ENCODE results near the gene ZNF579. TPM values are rescaled to one million over a fixed set of nuclear protein-coding genes. Genes with fewer than 3 reads are reported as not detected.
A peak's percentile ranks its signal among the peaks of the same experiment; 100 is the strongest.

Gene ZNF579
- total RNA-seq, 1 experiment from 2014 or later, result 5.4 TPM

DNA sequence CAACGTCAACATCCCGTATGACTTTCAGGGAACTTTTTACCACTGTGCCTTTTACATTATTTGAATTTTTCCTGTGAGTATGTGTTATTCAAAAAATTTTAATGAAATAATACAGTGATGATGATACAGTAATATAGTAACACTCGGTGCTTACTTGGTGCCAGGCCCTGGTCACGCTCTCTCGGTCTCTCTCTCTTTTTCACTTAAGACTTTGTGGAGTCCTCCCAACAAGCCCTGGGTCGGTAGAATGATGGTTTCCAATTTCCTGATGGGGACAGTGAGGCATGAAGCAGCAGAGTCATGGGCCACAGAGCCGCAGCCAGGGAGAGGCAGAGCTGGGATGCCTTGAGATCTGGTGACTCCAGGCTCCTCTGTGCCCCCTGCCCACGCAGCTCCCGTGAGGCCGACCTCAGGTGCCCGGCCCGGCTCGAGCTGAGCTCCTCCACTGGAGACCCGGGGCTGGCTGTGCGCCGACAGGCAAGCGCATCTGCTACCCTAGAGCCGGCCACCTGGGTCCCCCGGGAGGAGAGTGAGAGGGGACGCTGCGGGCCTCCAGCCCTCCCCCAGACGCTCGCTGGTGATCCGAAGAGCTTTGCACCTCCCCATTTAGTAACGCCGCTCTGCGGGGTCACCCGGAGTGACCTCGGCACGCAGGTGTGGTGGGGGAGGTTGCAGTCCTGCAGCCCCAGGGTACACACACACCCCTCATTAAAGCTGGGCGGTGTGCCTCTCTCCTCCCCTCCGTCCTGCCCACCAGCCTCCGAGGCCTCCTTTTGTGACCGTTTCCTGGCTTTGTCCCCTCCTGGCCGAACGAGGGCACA, 30.9 kb downstream of the ZNF579 start:
- peaks cover 46% of the 10 kb centered on the region for H3K4me1 ChIP-seq
- H3K27ac ChIP-seq, result peak overlapping the region; percentile 21; the same call in 1 of the 2 replicates
- peak overlapping the region; percentile 50 for H3K4me3 ChIP-seq
- peak; percentile 57 to 67 for DNase-seq
- peaks cover 12% of the 10 kb centered on the region for H3K27me3 ChIP-seq
- no peaks in the 10 kb centered on the region for H3K36me3 ChIP-seq
- H3K9me3 ChIP-seq (replicated peaks), result no peaks in the 10 kb centered on the region

DNA sequence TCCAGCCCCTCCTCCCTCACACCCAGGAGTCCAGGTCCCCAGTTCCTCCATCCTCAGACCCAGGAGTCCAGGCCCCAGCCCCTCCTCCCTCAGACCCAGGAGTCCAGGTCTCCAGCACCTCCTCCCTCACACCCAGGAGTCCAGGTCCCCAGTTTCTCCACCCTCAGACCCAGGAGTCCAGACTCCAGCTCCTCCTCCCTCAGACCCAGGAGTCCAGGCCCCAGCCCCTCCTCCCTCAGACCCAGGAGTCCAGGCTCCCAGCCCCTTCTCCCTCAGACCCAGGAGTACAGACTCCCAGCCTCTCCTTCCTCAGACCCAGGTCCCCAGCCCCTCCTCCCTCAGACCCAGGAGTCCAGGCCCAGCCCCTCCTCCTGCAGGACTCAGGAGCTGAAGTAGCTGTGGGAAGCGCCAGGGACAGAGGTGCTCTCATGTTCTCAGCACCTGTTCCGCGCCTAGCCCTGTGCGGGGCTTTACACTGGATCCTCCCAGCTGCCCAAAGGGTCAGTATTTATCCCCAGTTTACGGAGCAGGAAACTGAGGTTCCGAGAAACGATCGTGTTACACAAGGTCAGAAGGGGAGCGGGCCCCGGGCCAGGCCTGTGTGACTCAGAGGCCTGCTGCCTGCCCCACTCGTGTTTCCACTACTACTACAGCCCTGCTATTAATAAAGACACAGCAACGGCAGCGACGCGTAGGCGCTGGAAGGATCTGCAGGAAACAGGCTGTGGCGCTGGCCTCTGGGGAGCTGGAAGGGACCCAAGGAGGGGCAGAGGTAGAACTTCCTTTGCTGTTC, 33.6 kb downstream of the ZNF579 start:
- no peak overlapping the region for H3K4me3 ChIP-seq
- H3K9me3 ChIP-seq (replicated peaks), result no peaks in the 10 kb centered on the region
- H3K27ac ChIP-seq, result no peak overlapping the region
- no peaks in the 10 kb centered on the region for H3K36me3 ChIP-seq
- peaks cover 37% of the 10 kb centered on the region for H3K4me1 ChIP-seq
- H3K27me3 ChIP-seq, result no peaks in the 10 kb centered on the region
- DNase-seq, result peak; percentile 66 to 73

DNA sequence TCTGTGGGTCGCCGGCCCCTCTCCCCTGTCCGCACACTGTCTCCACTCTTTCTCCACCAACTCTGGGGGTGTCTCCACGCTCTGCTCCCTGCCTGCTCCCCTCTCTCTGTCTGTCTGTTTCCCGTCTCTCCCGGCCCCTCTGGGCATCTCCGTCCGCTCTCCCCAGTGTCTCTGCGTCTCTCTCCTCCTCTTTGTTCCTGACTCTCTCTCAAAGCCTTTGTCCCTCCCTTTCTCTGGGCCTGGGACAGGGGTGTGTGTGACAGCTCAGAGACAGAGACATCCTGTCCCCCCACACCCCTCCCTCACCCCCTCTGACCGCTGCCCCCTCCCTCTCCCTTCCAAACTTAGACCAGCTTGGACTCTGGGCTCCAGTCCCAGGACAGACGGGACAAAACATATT, 34.6 kb downstream of the ZNF579 start:
- no peak overlapping the region for H3K4me3 ChIP-seq
- H3K27ac ChIP-seq, result no peak overlapping the region
- no peaks in the 10 kb centered on the region for H3K9me3 ChIP-seq (replicated peaks)
- DNase-seq, result no peak
- H3K4me1 ChIP-seq, result peaks cover 37% of the 10 kb centered on the region
- no peaks in the 10 kb centered on the region for H3K36me3 ChIP-seq
- H3K27me3 ChIP-seq, result no peaks in the 10 kb centered on the region

DNA sequence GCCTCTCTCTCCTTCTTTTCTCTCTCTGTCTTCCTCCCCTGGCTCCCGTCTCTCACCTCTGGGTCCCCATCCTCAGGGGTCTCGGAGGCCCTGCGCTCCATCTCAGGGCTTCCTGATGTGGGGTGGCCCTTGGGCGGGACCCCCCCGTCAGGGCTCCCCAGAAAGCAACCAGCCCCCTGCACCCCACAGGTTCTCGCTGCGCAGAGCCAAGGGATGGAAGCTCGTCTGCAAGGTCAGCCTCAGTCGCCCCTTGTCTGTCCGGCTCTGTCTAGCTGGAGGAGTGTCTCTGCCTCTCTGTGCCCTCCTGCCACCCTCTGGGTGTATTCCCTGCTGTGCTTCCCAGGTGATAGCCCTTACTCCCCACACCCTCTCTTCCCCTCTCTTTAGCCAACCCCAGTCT, 35.2 kb downstream of the ZNF579 start, which contains the start of gene SBK3:
SBK3 (minus strand) TSS at position 101 of the 400 bp plus-strand sequence; CDS start at position 101, 0 bp downstream.
- H3K27ac ChIP-seq, result no peak within 1 kb of the TSS
- peaks cover 43% of the 10 kb centered on the region for H3K4me1 ChIP-seq
- no peaks in the 10 kb centered on the region for H3K36me3 ChIP-seq
- no peak within 1 kb of the TSS for H3K4me3 ChIP-seq
- DNase-seq, result no peak
- H3K9me3 ChIP-seq (replicated peaks), result no peaks in the 10 kb centered on the region
- H3K27me3 ChIP-seq, result no peaks in the 10 kb centered on the region

DNA sequence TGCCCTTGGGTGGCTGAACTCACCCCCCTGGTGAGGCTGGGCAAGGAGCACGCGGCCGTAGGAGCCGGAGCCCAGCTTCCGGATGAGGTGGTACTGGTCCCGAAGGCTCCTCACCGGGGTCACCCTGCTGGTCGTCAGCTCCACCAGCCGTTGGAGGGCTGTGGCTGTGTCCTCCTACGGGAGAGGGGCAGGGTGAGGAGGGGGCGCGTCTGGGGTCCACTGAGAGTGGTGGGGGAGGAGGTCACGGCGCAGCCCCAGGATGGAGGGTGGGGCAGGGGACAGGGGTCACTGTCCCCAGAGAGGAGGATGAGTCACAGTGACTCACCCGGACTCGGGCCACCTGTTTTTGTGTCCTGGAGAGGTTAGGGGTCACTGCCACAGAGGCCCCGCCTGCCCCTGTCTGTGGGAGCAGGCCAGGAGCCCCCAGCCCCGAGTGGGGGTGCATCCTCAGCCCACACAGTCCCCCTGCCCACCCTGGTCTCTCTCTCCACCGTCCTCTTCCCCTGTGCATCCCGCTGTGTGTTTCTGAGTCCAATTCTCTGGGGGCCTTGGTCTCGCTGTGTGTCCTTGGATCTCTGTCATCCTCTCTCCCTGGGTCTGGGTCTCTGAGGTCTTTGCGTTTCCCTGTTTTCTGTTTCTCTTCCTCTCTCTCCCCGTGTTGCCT, 35.7 kb downstream of the ZNF579 start:
- H3K27me3 ChIP-seq, result no peaks in the 10 kb centered on the region
- H3K4me1 ChIP-seq, result peaks cover 43% of the 10 kb centered on the region
- no peaks in the 10 kb centered on the region for H3K36me3 ChIP-seq
- no peak for DNase-seq
- H3K9me3 ChIP-seq (replicated peaks), result no peaks in the 10 kb centered on the region
- H3K4me3 ChIP-seq, result no peak overlapping the region
- no peak overlapping the region for H3K27ac ChIP-seq

DNA sequence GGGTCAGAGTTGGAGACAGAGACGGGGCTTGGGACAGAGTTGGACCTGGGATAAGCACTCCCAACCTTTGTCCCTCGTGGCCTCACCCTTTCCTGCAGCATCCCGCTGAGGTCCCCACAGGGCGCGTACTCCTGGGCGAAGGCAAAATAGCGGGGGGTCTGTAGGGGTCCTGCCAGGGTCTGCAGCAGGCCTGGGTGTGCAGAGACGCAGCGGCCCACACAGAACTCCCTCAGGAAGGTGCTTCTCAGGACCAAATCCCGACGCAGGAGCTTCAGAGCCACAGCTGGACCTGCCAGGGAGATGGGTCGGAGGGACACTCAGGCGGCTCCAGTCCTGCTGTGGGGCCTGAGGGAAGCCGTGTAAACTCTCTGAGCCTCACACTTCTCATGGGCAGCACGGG, 36.6 kb downstream of the ZNF579 start:
- no peak for DNase-seq
- H3K27me3 ChIP-seq, result no peaks in the 10 kb centered on the region
- no peak overlapping the region for H3K27ac ChIP-seq
- H3K4me3 ChIP-seq, result no peak overlapping the region
- H3K9me3 ChIP-seq (replicated peaks), result no peaks in the 10 kb centered on the region
- H3K36me3 ChIP-seq, result no peaks in the 10 kb centered on the region
- H3K4me1 ChIP-seq, result peaks cover 39% of the 10 kb centered on the region

DNA sequence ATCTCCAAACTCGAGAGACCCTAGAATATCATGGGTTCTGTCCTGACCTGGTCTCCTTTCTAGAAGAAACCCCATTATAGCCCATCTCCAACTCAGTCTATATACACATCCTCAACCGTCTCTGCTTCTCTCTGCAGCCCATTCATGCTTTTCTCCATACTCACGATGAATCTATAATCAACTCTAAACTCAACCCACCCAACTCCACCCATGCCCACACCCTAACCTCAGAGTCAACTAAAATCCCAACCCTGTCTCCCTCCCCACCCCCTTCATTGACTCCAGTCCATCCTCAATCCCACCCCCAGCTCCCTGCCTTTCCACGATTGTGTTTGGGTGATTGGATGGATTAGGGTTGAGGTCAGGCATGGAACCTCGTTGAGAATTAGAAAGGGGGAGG, 37.1 kb downstream of the ZNF579 start:
- Histone ChIP-seq H3K36me3 (no peaks in the 10 kb centered on the region), H3K27ac (no peak overlapping the region), H3K4me3 (no peak overlapping the region), H3K9me3 (replicated peaks) (no peaks in the 10 kb centered on the region), H3K4me1 (peaks cover 42% of the 10 kb centered on the region), H3K27me3 (no peaks in the 10 kb centered on the region)
- no peak for DNase-seq

DNA sequence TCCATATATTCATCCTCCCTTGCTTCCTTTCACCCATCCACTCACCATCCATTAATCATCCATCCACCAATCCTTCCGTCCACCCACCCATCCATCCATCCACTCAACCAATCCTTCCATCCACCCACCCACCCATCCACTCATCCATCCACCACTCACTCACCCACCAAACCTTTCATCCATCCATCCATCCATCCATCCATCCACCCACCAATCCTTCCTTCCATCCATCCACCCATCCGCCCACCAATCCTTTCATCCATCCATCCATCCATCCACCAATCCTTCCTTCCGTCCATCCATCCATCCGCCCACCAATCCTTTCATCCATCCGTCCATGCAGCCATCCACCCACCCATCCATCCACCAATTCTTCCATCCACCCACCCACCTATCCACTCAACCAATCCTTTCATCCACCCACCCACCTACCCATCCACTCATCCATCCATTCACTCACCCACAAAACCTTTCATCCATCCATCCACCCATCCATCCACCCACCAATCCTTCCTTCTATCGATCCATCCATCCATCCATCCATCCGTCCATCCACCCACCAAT, 38.3 kb downstream of the ZNF579 start:
- no peak for DNase-seq
- H3K27me3 ChIP-seq, result no peaks in the 10 kb centered on the region
- H3K27ac ChIP-seq, result no peak overlapping the region
- H3K9me3 ChIP-seq (replicated peaks), result no peaks in the 10 kb centered on the region
- no peak overlapping the region for H3K4me3 ChIP-seq
- H3K4me1 ChIP-seq, result peaks cover 40% of the 10 kb centered on the region
- H3K36me3 ChIP-seq, result no peaks in the 10 kb centered on the region

DNA sequence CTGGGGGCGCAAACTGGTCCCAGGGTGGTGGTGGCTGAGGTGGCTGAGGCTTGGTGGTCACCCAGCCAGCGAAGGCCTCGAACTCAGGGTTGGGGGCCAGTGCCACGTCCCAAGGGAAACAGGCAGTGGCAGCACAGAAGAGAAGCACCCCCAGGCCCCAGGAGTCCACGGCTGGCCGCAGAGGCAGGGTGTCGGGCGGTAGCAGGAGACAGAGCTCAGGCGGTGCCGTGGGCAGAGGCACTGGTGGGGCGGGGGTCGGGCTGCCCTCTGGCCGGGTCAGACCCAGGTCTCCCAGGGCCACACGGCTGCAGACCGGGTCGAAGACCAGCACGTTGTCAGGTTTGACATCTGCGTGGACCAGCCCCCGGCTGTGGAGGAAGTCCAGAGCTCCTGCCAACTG, 39.6 kb downstream of the ZNF579 start:
- peaks cover 43% of the 10 kb centered on the region for H3K4me1 ChIP-seq
- H3K36me3 ChIP-seq, result no peaks in the 10 kb centered on the region
- H3K9me3 ChIP-seq (replicated peaks), result no peaks in the 10 kb centered on the region
- no peak for DNase-seq
- peak overlapping the region; percentile 17; the same call in 1 of the 2 replicates for H3K27ac ChIP-seq
- no peak overlapping the region for H3K4me3 ChIP-seq
- no peaks in the 10 kb centered on the region for H3K27me3 ChIP-seq

DNA sequence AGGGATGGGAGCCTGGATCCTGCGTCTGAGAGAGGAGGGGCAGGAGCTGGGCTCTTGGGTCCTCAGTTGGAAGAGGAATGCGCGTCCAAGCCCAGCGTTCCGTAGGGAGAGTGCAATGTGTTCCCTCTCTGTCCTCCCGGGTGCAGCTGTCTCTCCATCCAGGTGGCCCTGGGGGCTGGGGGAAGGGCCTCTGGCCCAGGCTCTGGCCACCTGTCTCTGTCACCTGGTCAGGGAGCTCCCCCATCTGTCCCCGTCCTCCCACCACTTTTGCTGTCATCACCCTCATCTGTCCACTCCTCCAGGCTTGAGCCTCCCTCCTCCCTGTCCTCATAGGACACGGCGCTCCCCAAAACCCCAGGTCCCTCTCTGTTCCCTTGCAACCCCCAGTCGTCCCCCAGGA, 40.0 kb downstream of the ZNF579 start:
- H3K27ac ChIP-seq, result peak overlapping the region; percentile 19; the same call in 1 of the 2 replicates
- no peaks in the 10 kb centered on the region for H3K36me3 ChIP-seq
- H3K9me3 ChIP-seq (replicated peaks), result no peaks in the 10 kb centered on the region
- H3K4me1 ChIP-seq, result peaks cover 43% of the 10 kb centered on the region
- H3K4me3 ChIP-seq, result no peak overlapping the region
- DNase-seq, result peak; percentile 65 to 74
- no peaks in the 10 kb centered on the region for H3K27me3 ChIP-seq

DNA sequence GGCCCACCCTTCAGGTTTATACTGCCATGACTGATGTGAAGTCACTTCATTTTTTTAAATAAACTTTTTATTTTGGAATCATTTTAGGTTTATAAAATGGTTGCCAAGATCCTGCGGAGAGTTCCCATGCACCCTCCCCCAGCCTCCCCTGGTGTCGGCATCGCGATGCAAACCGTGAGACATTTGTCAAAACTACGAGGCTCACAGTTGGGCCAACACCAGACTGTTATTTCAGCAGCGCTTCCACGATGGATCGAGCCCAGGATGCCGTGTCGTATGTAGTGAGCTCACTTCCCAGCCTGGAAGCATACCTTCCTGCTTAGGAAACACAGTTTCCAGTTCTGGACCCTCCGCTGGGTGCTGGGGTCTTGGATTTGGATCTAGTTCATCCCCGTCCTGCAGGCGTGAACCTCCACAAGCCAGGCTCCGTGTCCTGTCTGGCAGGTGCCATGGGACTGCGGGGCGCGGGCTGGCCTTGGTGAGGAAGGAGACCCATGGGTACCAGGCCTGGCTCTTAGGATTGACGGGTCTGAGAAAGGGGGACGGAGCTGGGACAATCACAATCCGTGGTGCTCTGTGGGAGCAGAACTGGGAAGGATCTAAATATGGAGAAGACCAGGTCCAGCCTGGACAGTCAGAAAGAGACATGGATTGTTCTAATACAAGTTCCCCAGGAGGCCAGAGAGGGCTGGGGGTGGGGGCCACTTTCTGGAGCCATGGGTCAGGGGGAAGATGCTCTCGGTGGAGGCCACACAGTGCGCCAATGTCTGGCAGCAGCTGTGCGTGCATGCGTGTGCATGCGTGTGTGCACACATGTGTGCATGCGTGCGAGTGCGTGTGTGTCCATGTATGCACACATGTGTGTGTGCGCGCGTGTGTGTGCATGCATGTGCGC, 41.3 kb downstream of the ZNF579 start:
- Histone ChIP-seq H3K27me3 (no peaks in the 10 kb centered on the region), H3K4me3 (no peak overlapping the region), H3K36me3 (no peaks in the 10 kb centered on the region), H3K27ac (no peak overlapping the region; the same call in 1 of the 2 replicates), H3K4me1 (peaks cover 36% of the 10 kb centered on the region), H3K9me3 (replicated peaks) (no peaks in the 10 kb centered on the region)
- DNase-seq, result no peak

DNA sequence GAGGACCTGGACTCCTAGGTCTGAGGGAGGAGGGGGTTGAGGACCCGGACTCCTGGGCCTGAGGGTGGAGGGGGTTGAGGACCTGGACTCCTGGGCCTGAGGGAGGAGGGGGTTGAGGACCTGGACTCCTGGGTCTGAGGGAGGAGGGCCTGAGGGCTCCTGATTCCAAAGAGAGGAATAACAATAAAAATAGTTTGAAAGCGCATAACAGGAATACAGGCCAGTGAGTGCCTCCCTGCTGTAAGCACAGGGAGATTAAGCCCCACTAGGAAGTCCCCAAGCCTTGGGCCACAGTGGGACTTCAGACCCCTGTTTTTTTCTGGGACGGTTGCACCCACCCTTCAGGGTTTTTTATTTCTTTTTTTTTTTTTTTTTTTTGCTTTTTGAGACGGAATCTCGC, 42.5 kb downstream of the ZNF579 start:
- Histone ChIP-seq H3K9me3 (replicated peaks) (no peaks in the 10 kb centered on the region), H3K4me1 (peaks cover 36% of the 10 kb centered on the region), H3K36me3 (no peaks in the 10 kb centered on the region), H3K4me3 (no peak overlapping the region), H3K27me3 (no peaks in the 10 kb centered on the region), H3K27ac (peak overlapping the region; percentile 79)
- DNase-seq, result no peak

DNA sequence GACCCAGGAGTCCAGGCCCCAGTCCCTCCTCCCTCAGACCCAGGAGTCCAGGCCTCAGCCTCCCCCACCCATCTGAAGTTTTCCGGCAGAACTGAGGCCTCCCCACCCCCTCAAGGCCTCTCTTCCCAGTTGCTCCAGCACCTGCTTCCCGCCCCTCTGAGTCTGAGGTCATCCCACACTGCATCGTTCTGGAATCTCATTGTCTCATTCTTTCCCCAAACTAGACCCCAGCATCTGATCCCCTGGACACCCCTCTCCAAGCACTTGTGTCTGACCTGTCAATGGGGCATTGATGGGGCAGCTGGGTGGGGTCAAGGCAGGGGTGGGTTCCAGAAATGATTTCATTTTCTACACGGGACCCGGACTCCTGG, 42.9 kb downstream of the ZNF579 start:
- Histone ChIP-seq H3K4me1 (peaks cover 36% of the 10 kb centered on the region), H3K9me3 (replicated peaks) (no peaks in the 10 kb centered on the region), H3K36me3 (no peaks in the 10 kb centered on the region), H3K4me3 (no peak overlapping the region), H3K27ac (peak overlapping the region; percentile 79), H3K27me3 (no peaks in the 10 kb centered on the region)
- DNase-seq, result peak; percentile 91 to 94

Data from SJCRH30 (cell line).